HG03432 (cell line): Measurements from ENCODE around the gene PLEKHJ1.

ENCODE experiments used
- ATAC-seq: cut with Tn5 transposase; IDR thresholded peaks from one replicate; pipeline ENCODE4 v1.9.1; 2021; ENCODE audit warnings: mild to moderate bottlenecking, moderate library complexity; ENCODE audit not compliant: unreplicated experiment

The PLEKHJ1 gene

DNA sequence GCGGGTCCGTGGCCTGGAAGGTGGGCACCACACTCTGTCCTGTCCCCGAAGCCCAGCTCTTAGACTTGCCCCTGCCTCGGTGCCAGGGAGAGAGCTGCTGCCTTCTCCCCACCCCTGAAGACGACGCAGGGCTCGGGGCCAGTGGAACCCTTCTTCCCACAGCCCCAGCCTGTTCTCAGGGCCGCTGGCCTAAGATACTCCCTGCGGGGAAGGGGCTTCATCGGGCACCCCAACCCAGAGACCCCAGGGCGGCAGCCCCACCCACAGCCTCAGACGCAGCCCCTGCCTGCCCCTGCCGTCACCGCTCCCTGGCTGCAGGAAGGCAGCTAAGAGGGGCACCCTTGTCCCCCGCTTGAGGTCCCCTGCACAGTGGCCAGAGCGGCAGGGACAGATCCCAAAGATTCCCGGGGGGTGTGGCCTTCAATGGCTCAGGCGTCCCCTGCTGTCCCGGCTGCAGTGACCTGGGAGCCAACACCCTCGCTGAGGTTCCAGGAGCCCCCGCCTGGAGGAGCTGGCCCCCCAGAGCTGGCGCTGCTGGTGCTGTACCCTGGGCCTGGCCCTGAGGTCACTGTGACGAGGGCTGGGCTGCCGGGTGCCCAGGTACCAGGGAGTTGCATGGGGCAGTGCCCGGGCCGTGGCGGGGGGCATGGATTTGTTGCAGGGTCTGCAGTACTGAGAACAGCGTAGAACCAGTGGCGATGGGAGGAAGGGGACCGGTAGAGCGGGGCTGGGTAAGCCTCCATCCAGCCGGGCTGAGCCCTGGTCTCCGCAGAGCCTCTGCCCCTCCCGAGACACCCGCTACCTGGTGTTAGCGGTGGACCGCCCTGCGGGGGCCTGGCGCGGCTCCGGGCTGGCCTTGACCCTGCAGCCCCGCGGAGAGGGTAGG is 14.0 kb upstream of the PLEKHJ1 start:
- no peak for ATAC-seq

GRCh38 chr19:2249010-2249866 is 13.1 kb upstream of the PLEKHJ1 start, which contains the start of gene AMH:
Gene AMH (plus strand): TSS chr19:2249323. CDS start chr19:2249333, 10 bp downstream.
- no peak for ATAC-seq

DNA sequence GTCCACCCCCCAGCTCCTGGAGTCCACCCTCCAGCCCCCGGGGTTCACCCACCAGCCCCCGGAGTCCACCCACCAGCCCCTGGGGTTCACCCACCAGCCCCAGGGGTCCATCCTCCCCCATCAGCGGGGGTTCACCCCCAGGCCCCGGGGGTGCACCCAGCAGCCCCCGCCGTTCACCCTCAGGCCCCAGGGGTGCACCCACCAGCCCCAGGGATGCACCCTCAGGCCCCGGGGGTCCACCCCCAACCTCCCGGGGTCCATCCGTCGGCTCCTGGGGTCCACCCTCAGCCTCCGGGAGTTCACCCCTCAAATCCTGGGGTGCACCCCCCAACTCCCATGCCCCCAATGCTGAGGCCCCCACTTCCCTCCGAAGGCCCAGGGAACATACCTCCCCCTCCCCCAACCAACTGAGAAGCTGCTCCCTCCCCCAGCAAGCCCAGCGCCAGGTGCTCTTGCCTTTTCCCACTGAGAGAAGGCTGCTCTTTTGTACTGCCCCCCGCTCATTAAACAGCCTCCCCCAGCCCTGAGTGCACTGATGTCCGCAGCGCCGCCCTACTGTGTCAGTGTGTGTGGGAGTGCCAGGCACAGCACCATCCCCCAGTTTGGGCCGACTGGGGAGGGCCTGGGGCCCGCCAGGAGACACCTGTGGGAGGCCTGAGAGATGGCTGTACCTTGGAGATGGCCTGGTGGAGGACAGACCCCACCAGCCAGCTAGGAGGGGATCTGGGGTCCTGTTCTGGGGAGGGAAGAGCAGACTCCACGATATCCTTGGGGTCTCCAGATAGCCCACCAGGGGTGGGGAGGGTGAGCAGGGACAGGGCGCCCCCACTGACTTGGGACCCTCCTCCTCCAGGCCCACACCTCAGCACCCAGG is 12.2 kb upstream of the PLEKHJ1 start:
- ATAC-seq, result no peak

DNA sequence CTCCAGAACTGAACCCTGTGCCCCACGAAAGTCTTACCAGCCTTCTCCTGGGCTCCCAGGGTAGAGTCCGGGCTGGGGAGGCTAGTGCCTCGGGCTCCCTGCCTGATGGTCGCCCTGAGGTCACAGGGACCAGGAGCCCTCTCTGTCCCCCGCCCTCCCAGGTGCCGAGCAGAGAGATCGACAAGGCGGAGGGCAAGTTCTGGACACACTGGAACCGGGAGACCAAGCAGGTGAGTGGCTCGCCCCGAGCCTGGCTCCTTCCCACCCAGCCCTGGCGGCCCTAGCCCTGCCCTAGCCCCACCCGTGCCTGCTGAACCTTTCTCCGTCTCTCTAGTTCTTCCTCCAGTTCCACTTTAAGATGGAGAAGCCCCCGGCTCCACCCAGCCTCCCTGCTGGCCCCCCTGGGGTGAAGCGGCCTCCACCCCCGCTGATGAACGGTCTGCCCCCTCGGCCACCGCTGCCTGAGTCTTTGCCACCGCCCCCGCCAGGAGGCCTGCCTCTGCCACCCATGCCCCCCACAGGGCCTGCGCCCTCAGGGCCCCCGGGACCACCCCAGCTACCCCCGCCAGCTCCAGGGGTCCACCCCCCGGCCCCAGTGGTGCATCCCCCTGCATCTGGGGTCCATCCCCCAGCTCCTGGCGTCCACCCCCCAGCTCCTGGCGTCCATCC is 11.4 kb upstream of the PLEKHJ1 start:
- no peak for ATAC-seq

DNA sequence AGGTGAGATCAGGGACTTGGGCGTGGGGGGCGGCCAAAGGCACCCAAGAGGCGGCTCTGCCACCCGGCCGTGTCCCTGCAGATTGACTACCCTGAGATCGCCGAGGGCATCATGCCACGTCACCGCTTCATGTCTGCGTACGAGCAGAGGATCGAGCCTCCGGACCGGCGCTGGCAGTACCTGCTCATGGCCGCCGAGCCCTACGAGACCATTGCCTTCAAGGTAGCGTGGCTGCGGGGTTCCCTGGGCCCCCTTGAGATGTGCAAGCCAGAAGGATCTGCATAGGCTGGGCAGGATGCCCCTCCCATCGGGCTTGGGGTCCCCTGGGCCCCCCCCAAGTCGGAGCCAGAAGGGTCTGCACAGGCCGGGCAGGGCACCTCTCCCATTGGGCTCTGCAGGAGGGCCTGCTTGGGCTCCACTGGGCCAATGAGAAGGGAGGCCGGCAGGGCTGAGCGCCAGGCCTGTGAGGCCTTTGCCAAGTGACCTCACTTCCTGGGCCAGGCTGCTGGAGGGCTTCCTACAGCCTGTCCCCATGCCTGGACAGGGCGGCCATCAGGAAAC is 10.8 kb upstream of the PLEKHJ1 start:
- ATAC-seq, result no peak

DNA sequence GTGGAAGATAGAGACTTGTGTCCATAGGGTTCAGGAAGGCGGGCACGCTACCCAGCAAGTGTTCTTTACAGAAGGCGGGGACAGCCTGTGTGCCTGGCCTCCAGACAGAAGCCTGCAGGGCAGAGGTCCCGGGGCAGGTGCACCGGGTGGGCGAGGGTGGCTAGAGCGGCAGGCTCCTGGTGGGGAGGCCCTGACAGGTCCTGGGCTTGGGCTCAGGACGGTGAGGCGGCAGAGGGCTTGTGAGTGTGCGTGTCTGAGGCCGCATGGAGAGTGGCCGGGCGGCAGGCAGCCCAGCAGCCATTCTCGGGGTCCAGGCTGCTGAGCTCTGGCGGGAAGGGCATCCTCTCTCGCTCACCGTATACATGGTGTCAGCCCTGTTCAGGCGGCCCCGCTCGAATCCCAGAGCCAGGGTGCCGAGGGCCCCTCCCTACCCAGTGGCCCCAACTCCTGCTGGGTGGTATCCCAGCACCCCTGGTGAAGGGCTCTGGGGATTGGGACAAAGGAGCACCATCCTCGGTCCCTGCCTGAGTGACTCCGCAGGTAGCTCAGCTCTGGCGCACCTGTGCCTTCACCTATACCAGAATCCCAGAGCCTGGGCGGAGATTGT is 10.0 kb upstream of the PLEKHJ1 start:
- ATAC-seq, result no peak

DNA sequence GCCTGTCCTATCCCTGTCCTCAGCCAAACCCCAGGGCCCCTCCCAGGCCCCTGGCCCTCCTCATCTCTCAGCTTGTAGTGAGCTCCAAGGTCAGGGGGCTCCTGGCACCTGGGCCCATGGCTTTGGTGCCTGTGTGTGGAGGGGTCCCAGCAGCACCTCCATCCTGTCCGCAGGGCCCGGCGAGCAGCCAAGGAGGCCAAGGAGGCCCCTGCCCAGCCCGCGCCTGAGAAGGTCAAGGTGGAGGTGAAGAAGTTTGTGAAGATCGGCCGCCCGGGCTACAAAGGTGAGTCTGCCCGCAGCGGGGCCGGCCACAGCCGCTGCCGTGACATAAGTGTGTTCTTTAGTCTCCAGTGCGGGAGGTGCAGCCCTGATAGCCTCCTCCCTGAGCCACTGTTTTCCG is 9.1 kb upstream of the PLEKHJ1 start:
- no peak for ATAC-seq

DNA sequence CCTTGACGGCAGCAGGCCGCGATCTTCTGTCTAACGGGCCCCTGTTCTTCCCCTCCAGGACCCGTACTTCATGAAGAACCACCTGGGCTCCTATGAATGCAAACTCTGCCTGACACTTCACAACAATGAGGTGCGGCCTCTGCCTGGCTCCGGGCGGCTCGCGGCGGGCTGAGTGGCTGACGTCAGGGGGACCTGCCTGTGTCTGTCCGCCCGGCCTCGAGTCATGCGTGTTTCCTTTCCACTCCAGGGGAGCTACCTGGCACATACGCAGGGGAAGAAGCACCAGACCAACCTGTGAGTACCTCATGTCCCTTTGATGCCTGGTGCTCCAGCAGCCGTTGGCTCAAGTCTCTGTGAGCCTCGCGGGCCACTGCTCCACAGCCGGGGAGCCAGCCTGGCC is 8.4 kb upstream of the PLEKHJ1 start:
- no peak for ATAC-seq

GRCh38 chr19:2244125-2244411 is 7.9 kb upstream of the PLEKHJ1 start:
- ATAC-seq, result no peak

GRCh38 chr19:2243274-2244124 is 7.4 kb upstream of the PLEKHJ1 start:
- no peak for ATAC-seq

- no peak for ATAC-seq
These were observed 6.7 kb upstream of the PLEKHJ1 start for GRCh38 chr19:2242816-2243215.

DNA sequence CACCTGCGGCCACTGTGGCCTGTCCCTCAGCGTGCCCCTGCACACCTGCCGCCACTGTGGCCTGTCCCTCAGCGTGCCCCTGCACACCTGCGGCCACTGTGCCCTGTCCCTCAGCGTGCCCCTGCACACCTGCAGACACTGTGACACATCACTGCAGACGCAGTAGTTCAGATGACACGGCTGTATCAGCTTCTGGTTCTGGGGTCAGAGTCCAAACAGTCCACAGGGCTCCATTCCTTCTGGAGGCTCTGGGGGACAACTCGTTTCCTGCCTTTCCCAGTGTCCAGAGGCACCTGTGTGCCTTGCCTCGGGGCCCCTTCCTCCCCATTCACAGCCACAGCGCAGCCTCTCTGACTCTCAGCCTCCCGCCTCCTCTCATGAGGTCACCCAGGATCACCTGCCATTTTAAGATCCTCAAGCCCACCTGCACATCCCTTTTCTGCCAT is 6.0 kb upstream of the PLEKHJ1 start:
- no peak for ATAC-seq

DNA sequence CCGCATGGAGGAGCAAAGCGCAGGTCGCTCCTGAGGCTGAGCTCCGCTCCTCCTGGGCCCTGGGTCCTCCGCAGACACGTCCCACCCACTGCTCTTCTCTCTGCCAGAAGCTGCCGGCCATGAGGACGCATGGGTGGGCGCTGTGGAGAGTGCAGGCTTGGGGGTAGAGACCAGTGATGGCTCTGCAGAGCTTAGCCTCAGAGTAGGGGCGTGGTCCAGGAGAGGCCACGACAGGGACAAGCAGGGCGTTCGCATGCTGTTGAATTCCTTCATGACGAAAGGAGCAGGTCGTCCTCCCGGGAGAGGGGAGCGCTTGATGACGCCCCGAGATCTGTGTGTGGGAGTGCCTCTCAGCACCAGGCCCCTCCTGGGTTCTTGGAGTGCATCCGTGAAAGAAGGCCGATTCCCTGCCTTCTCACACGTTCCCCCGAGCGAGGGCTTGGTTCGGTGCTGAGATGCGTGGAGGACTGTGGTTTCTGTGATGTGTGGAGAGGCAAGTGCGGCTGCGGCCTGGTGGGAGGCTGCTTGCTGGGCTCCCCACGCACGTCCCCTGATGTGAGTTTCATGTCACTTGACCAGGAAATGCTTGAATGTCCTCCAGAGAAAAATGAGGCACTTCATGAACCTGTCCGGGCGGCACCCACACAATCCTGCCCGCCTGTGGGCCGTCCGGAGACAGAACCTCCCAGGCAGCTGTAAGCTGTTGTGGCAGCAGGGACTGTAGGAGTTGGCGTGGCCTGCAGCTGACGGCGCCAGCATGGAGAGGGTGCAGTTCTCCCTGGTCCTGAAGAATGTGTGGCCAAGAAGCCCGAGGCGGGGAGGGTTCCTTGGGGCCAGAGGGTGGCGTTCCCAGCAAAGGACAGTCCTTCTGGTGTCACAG is 5.0 kb upstream of the PLEKHJ1 start:
- ATAC-seq, result no peak

GRCh38 chr19:2239771-2240770 is 3.9 kb upstream of the PLEKHJ1 start:
- ATAC-seq, result no peak

GRCh38 chr19:2239173-2239572 is 3.0 kb upstream of the PLEKHJ1 start:
- ATAC-seq, result no peak

DNA sequence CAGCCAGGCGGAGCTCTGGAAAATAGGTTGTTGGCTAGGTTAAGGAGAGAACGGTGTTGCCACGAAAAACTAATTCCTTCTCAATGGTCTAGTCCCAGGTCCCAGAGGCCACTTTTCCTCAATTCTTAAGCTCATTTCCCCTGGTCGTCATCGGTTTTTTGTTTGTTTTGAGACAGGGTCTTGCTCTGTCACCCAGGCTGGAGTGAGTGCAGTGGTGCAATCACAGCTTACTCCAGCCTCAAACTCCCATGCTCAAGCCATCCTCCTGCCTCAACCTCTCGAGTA is 1.7 kb upstream of the PLEKHJ1 start:
- ATAC-seq, result no peak
